ENCODE results near the gene PCYT2. TPM values are rescaled to one million over a fixed set of nuclear protein-coding genes. Genes with fewer than 3 reads are reported as not detected.

Gene PCYT2
- total and polyA plus RNA-seq, 9 of the 15 experiments (the other 6 are each of a cell fraction or from before 2014, with no cell fraction given) = 0.92 to 134 (median 82.5) TPM

DNA sequence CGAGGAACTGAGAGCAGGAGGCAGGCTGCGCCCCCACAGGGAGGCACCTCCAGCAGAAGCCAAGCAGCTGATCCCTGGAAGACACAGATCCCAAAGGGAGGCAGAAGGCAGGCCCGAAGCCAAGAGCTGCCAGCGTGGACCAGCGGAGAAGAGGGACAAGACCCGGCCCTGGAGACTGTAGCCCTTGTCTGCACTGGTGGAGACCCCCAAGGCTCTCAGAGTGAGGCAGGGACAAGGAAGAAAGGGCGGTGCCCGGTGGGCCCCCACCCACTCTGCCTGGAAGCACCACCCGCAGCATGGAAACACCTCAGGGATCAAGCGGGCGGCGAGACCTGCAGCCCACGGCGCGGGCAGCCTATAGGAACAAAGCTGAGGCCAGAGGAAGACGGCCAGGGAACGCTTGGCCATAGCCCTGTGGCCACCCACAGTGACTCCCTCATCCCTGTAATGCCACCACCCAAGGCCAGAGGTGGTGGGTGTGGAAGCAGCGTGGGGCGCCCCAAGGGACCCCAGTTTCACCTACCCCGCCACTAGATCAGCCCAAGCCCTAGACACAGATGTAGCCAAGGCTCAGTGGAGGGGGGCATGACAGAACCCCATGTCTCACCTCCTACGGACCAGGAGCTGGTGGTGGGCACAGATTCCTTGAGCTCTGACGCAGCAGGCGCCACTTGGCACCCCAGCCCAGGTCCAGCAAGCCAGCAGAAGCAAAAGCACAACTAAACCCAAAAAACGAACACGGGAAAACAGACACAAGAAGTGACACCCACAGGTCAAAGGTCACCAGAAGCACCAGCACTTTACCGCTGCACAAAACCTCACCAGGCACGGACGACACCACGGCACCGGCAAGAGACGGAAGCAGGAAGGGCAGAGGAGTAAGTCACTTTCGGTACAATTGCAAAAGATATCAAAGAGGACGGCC, 9.7 kb upstream of the PCYT2 start (continued):
- TF ChIP-seq SMARCE1 (IDR thresholded peaks at IDR 0.05) (no peak), SRSF3 (IDR thresholded peaks at IDR 0.05; ENCODE audit: insufficient read depth, low read length) (no peak), FOXA3 (CRISPR knock-in tag; conservative IDR thresholded peaks at IDR 0.05 in 1 of 2, IDR thresholded peaks at IDR 0.05 in 1 of 2) (no peak), ZNF232 (CRISPR knock-in tag; IDR thresholded peaks at IDR 0.05) (no peak), BRF1 (IDR thresholded peaks at IDR 0.05; ENCODE audit: borderline replicate concordance, extremely low read depth, insufficient read length) (no peak), TFAM (CRISPR knock-in tag; conservative IDR thresholded peaks at IDR 0.05) (no peak), HDAC3 (IDR thresholded peaks at IDR 0.05; ENCODE audit: borderline replicate concordance, partially characterized antibody) (no peak), MYC (IDR thresholded peaks at IDR 0.05; ENCODE audit: low read depth, low read length) (no peak), MYC (CRISPR knock-in tag; IDR thresholded peaks at IDR 0.05; ENCODE audit: borderline replicate concordance, low read depth) (no peak), NR2C1 (IDR thresholded peaks at IDR 0.05) (peak; percentile 92), NR2C1 (tag; IDR thresholded peaks at IDR 0.05) (peak; percentile 92), RBFOX2 (IDR thresholded peaks at IDR 0.05; ENCODE audit: low read depth, low read length) (peak; percentile 59; the same call in 1 of the 2 replicates), C11orf30 (IDR thresholded peaks at IDR 0.05; ENCODE audit: low read depth) (no peak), CHD1 (IDR thresholded peaks at IDR 0.05; ENCODE audit: low read length) (no peak), ZNF121 (CRISPR knock-in tag; conservative IDR thresholded peaks at IDR 0.05) (no peak), RCOR1 (IDR thresholded peaks at IDR 0.05; ENCODE audit: borderline replicate concordance in 1 of 2, low read depth in 2 of 2, low read length in 2 of 2) (no peak), ZEB2 (IDR thresholded peaks at IDR 0.05) (no peak), MXI1 (IDR thresholded peaks at IDR 0.05; ENCODE audit: low read depth, low read length) (no peak), GATAD2B (IDR thresholded peaks at IDR 0.05; ENCODE audit: borderline replicate concordance) (no peak), TBP (optimal IDR thresholded peaks at IDR 0.05; ENCODE audit: low read depth, low read length) (no peak), ZSCAN29 (IDR thresholded peaks at IDR 0.05) (no peak)
- TF ChIP-seq, protein P1, sequence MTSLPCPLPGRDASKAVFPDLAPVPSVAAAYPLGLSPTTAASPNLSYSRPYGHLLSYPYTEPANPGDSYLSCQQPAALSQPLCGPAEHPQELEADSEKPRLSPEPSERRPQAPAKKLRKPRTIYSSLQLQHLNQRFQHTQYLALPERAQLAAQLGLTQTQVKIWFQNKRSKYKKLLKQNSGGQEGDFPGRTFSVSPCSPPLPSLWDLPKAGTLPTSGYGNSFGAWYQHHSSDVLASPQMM (CRISPR knock-in tag; IDR thresholded peaks at IDR 0.05) = no peak
- TF ChIP-seq, protein P2, sequence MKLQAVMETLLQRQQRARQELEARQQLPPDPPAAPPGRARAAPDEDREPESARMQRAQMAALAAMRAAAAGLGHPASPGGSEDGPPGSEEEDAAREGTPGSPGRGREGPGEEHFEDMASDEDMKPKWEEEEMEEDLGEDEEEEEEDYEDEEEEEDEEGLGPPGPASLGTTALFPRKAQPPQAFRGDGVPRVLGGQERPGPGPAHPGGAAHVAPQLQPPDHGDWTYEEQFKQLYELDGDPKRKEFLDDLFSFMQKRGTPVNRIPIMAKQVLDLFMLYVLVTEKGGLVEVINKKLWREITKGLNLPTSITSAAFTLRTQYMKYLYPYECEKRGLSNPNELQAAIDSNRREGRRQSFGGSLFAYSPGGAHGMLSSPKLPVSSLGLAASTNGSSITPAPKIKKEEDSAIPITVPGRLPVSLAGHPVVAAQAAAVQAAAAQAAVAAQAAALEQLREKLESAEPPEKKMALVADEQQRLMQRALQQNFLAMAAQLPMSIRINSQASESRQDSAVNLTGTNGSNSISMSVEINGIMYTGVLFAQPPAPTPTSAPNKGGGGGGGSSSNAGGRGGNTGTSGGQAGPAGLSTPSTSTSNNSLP (IDR thresholded peaks at IDR 0.05; ENCODE audit: borderline replicate concordance, low read depth, low read length) = no peak
- TF ChIP-seq, protein P3, sequence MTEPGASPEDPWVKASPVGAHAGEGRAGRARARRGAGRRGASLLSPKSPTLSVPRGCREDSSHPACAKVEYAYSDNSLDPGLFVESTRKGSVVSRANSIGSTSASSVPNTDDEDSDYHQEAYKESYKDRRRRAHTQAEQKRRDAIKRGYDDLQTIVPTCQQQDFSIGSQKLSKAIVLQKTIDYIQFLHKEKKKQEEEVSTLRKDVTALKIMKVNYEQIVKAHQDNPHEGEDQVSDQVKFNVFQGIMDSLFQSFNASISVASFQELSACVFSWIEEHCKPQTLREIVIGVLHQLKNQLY (CRISPR knock-in tag; conservative IDR thresholded peaks at IDR 0.05) = no peak
